Endodermal cell (in vitro differentiated cells): ENCODE data around the gene KATNBL1. TPM values are rescaled to one million over a fixed set of nuclear protein-coding genes. Genes with fewer than 3 reads are reported as not detected.

Experiments used
- DNase-seq: peaks from one replicate; pipeline ENCODE4 v3.0.0-alpha.2; 2017
- H3K27ac ChIP-seq: 2 replicates; pipeline ENCODE4 v1.5.1; 2013; ENCODE audit warnings: mild to moderate bottlenecking, low read depth, low read length, moderate library complexity
- H3K27me3 ChIP-seq: 2 replicates; pipeline ENCODE4 v1.6.1; 2013; ENCODE audit warnings: mild to moderate bottlenecking, low read length, moderate library complexity; ENCODE audit not compliant: insufficient read depth, control insufficient read depth, poor library complexity, severe bottlenecking
- H3K36me3 ChIP-seq: 2 replicates; pipeline ENCODE4 v1.7.0; 2013; ENCODE audit warnings: mild to moderate bottlenecking, low read length, moderate library complexity; ENCODE audit not compliant: control insufficient read depth, insufficient read depth
- H3K4me1 ChIP-seq: one replicate; pipeline ENCODE4 v1.7.0; 2013; ENCODE audit warnings: low read length; ENCODE audit not compliant: control insufficient read depth, insufficient read depth
- H3K4me3 ChIP-seq: 2 replicates; pipeline ENCODE4 v1.5.1; 2013; ENCODE audit warnings: mild to moderate bottlenecking, low read length, moderate library complexity
- H3K9ac ChIP-seq: 2 replicates; pipeline ENCODE4 v1.6.1; 2013; ENCODE audit warnings: mild to moderate bottlenecking, low read length, moderate library complexity; ENCODE audit not compliant: poor library complexity, severe bottlenecking; ENCODE audit errors: extremely low read depth
- H3K9me3 ChIP-seq: 2 replicates; pipeline ENCODE4 v1.6.1; 2013; ENCODE audit warnings: mild to moderate bottlenecking, low read length, moderate library complexity; ENCODE audit not compliant: control insufficient read depth
- H3K27ac Mint-ChIP-seq: 2 replicates; pipeline ENCODE4 v1.8.0; 2020; ENCODE audit warnings: mixed read lengths
- H3K27me3 Mint-ChIP-seq: 2 replicates; pipeline ENCODE4 v1.8.0; 2021; ENCODE audit warnings: mild to moderate bottlenecking, mixed read lengths; ENCODE audit not compliant: insufficient read depth
- H3K36me3 Mint-ChIP-seq: 2 replicates; pipeline ENCODE4 v1.8.0; 2020; ENCODE audit warnings: low read depth, mixed read lengths
- H3K4me1 Mint-ChIP-seq: 2 replicates; pipeline ENCODE4 v1.8.0; 2020; ENCODE audit warnings: mixed read lengths
- H3K4me3 Mint-ChIP-seq: 2 replicates; pipeline ENCODE4 v1.8.0; 2020; ENCODE audit warnings: mild to moderate bottlenecking, moderate library complexity, mixed read lengths
- H3K9me3 Mint-ChIP-seq: 2 replicates; pipeline ENCODE4 v1.8.0; 2020; ENCODE audit warnings: mild to moderate bottlenecking, mixed read lengths
- CTCF ChIP-seq: fragments of 200-600 bp; sonication (generic); conservative IDR thresholded peaks from 2 replicates; pipeline ENCODE4 v1.5.0; 2021; ENCODE audit warnings: antibody characterized with exemption, mild to moderate bottlenecking
- WGBS, 2 experiments: methylation state at CpG; one replicate each; pipeline versions ENCODE4 v1.1.5 to v1.1.7; 2013; ENCODE audit warnings: missing lambda C conversion rate in 2 of 2, mixed read lengths in 1 of 2; ENCODE audit not compliant: insufficient coverage in 1 of 2, insufficient read length in 1 of 2; 5-methylcytosine and 5-hydroxymethylcytosine counted together
- total RNA-seq, 2 donors: library from RNA; stranded (reverse); fragmentation: NEBNext Ultra II Directional in 1 of 2; extraction: Animal tissue kit (Norgen Biotek cat#: 25700) in 1 of 2; gene quantifications; 2 replicates in 1 of 2; 3 replicates in 1 of 2; pipeline ENCODE4 v1.2.1, GENCODE V29; 2021

Gene KATNBL1
- total RNA-seq, 2 donors from 2014 or later: 54.3 to 71.8 TPM

DNA sequence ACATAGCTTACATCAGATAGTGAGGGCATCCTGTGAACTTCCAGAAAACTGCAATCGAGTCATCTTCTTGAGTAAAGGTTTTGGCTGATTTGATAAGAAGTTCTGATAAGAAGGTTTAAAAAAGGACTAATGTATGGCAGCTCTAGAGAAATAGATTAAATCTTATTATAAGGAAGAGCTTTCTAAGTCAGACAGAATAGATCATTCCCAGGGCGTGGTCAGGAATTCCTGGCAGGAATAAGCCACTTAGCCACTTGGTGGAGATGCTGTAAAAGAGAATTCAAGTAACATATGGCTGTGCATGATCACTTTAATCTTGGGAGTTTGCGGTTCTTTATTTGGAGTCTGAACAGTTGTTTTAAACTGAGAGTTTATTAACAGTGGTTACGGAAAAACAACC is 90.6 kb downstream of the KATNBL1 start:
- WGBS, 2 experiments: 95 to 96% methylated on average over 3 of the region's 4 CpGs
- no peaks in the 10 kb centered on the region for H3K4me1 Mint-ChIP-seq

DNA sequence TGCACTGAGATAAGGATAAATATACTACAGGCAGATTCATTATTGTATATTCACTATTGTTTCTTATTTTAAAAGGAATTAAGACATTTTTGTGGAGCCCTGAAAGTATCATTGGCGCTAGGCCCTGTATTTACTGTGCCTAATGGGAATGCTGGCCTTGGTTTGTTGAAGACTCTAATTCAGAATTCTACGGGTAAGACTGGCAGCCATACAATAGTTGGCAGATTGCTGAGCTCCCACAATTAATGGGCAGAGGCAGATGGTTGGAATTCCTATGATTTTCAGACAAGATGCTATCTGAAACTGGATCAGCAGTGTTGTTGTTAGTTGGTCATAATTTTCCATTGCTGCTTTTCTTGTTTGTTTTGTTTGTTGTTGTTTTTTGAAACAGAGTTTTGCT is 93.3 kb downstream of the KATNBL1 start:
- Histone ChIP-seq H3K4me3 (no peak overlapping the region), H3K36me3 (no peaks in the 10 kb centered on the region), H3K4me1 (no peaks in the 10 kb centered on the region), H3K27ac (no peak overlapping the region), H3K9me3 (no peaks in the 10 kb centered on the region), H3K27me3 (no peaks in the 10 kb centered on the region), H3K9ac (no peak overlapping the region)
- H3K9me3 Mint-ChIP-seq: peaks cover 2% of the 10 kb centered on the region
- no peak for TF ChIP-seq CTCF
- H3K27me3 Mint-ChIP-seq: no peaks in the 10 kb centered on the region
- DNase-seq: no peak
- H3K36me3 Mint-ChIP-seq: no peaks in the 10 kb centered on the region
- 90 to 100% methylated on average over 2 of the region's 2 CpGs for WGBS, 2 experiments
- no peaks in the 10 kb centered on the region for H3K4me1 Mint-ChIP-seq
- no peak overlapping the region for H3K4me3 Mint-ChIP-seq
- no peak overlapping the region for H3K27ac Mint-ChIP-seq

More for the DNA sequence above, 90.6 kb downstream of the KATNBL1 start:
- Histone ChIP-seq H3K9ac (no peak overlapping the region), H3K4me3 (no peak overlapping the region), H3K36me3 (no peaks in the 10 kb centered on the region), H3K9me3 (peaks cover 4% of the 10 kb centered on the region), H3K27ac (no peak overlapping the region), H3K4me1 (no peaks in the 10 kb centered on the region), H3K27me3 (no peaks in the 10 kb centered on the region)
- no peaks in the 10 kb centered on the region for H3K36me3 Mint-ChIP-seq
- no peaks in the 10 kb centered on the region for H3K27me3 Mint-ChIP-seq
- TF ChIP-seq CTCF: no peak
- no peak overlapping the region for H3K4me3 Mint-ChIP-seq
- H3K27ac Mint-ChIP-seq: no peak overlapping the region
- no peak for DNase-seq
- peaks cover 7% of the 10 kb centered on the region for H3K9me3 Mint-ChIP-seq

- 87 to 95% methylated on average over 3 of the region's 3 CpGs for WGBS, 2 experiments
- no peak overlapping the region for H3K9ac ChIP-seq
- H3K9me3 ChIP-seq: no peaks in the 10 kb centered on the region
- no peak overlapping the region for H3K4me3 ChIP-seq
- H3K4me1 Mint-ChIP-seq: peaks cover 3% of the 10 kb centered on the region
- no peak overlapping the region for H3K27ac Mint-ChIP-seq
- H3K4me1 ChIP-seq: no peaks in the 10 kb centered on the region
- no peaks in the 10 kb centered on the region for H3K27me3 ChIP-seq
- TF ChIP-seq CTCF: no peak
- no peaks in the 10 kb centered on the region for H3K36me3 Mint-ChIP-seq
- H3K36me3 ChIP-seq: no peaks in the 10 kb centered on the region
- DNase-seq: no peak
- H3K4me3 Mint-ChIP-seq: no peak overlapping the region
- no peaks in the 10 kb centered on the region for H3K27me3 Mint-ChIP-seq
- no peaks in the 10 kb centered on the region for H3K9me3 Mint-ChIP-seq
- H3K27ac ChIP-seq: no peak overlapping the region
Measured at GRCh38 chr15:34114739-34115138, 95.2 kb downstream of the KATNBL1 start.
